Left ventricle myocardium inferior (tissue), 1 donor: ENCODE measurements around the gene DVL2. TPM values are rescaled to one million over a fixed set of nuclear protein-coding genes. Genes with fewer than 3 reads are reported as not detected.

Experiments used
- DNase-seq: peaks from one replicate; pipeline ENCODE4 v3.0.0-alpha.2; 2020
- H3K27ac ChIP-seq: fragments of 200-600 bp; replicated peaks from 2 replicates; pipeline ENCODE4 v1.8.0; 2021
- H3K27me3 ChIP-seq: fragments of 200-600 bp; 2 replicates; pipeline ENCODE4 v1.8.0; 2021; ENCODE audit warnings: low read depth
- H3K36me3 ChIP-seq: fragments of 200-600 bp; 2 replicates; pipeline ENCODE4 v1.8.0; 2021
- H3K4me1 ChIP-seq: fragments of 200-600 bp; 2 replicates; pipeline ENCODE4 v1.8.0; 2021
- H3K4me3 ChIP-seq: fragments of 200-600 bp; 2 replicates; pipeline ENCODE4 v1.8.0; 2021; ENCODE audit warnings: mild to moderate bottlenecking, moderate library complexity
- H3K9me3 ChIP-seq: fragments of 200-600 bp; replicated peaks from 2 replicates; pipeline ENCODE4 v1.8.0; 2021
- CTCF ChIP-seq: fragments of 200-600 bp; IDR thresholded peaks from 2 replicates; pipeline ENCODE4 v1.8.0; 2021; ENCODE audit warnings: antibody characterized with exemption, mild to moderate bottlenecking, borderline replicate concordance
- intact Hi-C: fragments of 100-400 bp; cut with micrococcal nuclease; formaldehyde crosslinking; loops from one replicate; pipeline ENCODE4 v1.11.0; 2022
- total RNA-seq: library from RNA; stranded (reverse); fragmentation: NEBNext Ultra II Directional; extraction: Animal tissue kit (Norgen Biotek cat#: 25700); gene quantifications from one replicate; pipeline ENCODE4 v1.2.1, GENCODE V29; 2021
- donor health status: DM: no; HTN: yes; CAD: no; lungs with severe emphysema.

The DVL2 gene
- total RNA-seq, 1 donor from 2014 or later: 19.8 TPM

- H3K9me3 ChIP-seq: no peaks in the 10 kb centered on the region
- no peak overlapping the region for H3K27ac ChIP-seq
- no peak for TF ChIP-seq CTCF
- no peaks in the 10 kb centered on the region for H3K27me3 ChIP-seq
- H3K4me1 ChIP-seq: peaks cover 46% of the 10 kb centered on the region
- DNase-seq: no peak
- H3K4me3 ChIP-seq: no peak overlapping the region
- intact Hi-C loops: no loop called here
- peaks cover 85% of the 10 kb centered on the region for H3K36me3 ChIP-seq
Observed at GRCh38 chr17:7226721-7227710, 7.3 kb downstream of the DVL2 start.

- H3K36me3 ChIP-seq: peaks cover 97% of the 10 kb centered on the region
- H3K27me3 ChIP-seq: no peaks in the 10 kb centered on the region
- H3K27ac ChIP-seq: peak overlapping the region; percentile 68
- no peaks in the 10 kb centered on the region for H3K9me3 ChIP-seq
- H3K4me3 ChIP-seq: no peak overlapping the region
- no peak for DNase-seq
- peaks cover 52% of the 10 kb centered on the region for H3K4me1 ChIP-seq
- intact Hi-C loops: no loop called here
- TF ChIP-seq CTCF: no peak
Observed at GRCh38 chr17:7225711-7226331, 8.5 kb downstream of the DVL2 start.

GRCh38 chr17:7224661-7225111, 9.6 kb downstream of the DVL2 start:
- no peak for TF ChIP-seq CTCF

GRCh38 chr17:7224110-7224509, 10.2 kb downstream of the DVL2 start:
- DNase-seq: no peak
- peak overlapping the region; percentile 42 for H3K27ac ChIP-seq
- H3K27me3 ChIP-seq: no peaks in the 10 kb centered on the region
- peaks cover 67% of the 10 kb centered on the region for H3K4me1 ChIP-seq
- intact Hi-C loops: no loop called here
- no peak for TF ChIP-seq CTCF
- peak overlapping the region; percentile 4 for H3K4me3 ChIP-seq
- H3K9me3 ChIP-seq: no peaks in the 10 kb centered on the region
- peaks cover 86% of the 10 kb centered on the region for H3K36me3 ChIP-seq

More at GRCh38 chr17:7224661-7225111, 9.6 kb downstream of the DVL2 start:
- Histone ChIP-seq H3K4me1 (peaks cover 63% of the 10 kb centered on the region), H3K9me3 (no peaks in the 10 kb centered on the region), H3K27me3 (no peaks in the 10 kb centered on the region), H3K27ac (peak overlapping the region; percentile 68), H3K36me3 (peaks cover 92% of the 10 kb centered on the region), H3K4me3 (no peak overlapping the region)
- DNase-seq: no peak
- intact Hi-C loops: no loop called here

- TF ChIP-seq CTCF: no peak
- peaks cover 78% of the 10 kb centered on the region for H3K36me3 ChIP-seq
- H3K27ac ChIP-seq: peak overlapping the region; percentile 42
- peaks cover 74% of the 10 kb centered on the region for H3K4me1 ChIP-seq
- DNase-seq: no peak
- no peaks in the 10 kb centered on the region for H3K9me3 ChIP-seq
- no peaks in the 10 kb centered on the region for H3K27me3 ChIP-seq
- H3K4me3 ChIP-seq: no peak overlapping the region
- intact Hi-C loops: no loop called here
Observed at GRCh38 chr17:7223375-7223774, 10.9 kb downstream of the DVL2 start.
